ENCODE results near the gene IFT74. TPM values are rescaled to one million over a fixed set of nuclear protein-coding genes. Genes with fewer than 3 reads are reported as not detected.
"Not testable (repeated sequence)": the region's sequence is repeated elsewhere in the genome, so short reads cannot be mapped to it uniquely, and the experiment has no call there.

IFT74 gene
- total RNA-seq, 1 experiment from 2014 or later: 6.0 TPM

DNA sequence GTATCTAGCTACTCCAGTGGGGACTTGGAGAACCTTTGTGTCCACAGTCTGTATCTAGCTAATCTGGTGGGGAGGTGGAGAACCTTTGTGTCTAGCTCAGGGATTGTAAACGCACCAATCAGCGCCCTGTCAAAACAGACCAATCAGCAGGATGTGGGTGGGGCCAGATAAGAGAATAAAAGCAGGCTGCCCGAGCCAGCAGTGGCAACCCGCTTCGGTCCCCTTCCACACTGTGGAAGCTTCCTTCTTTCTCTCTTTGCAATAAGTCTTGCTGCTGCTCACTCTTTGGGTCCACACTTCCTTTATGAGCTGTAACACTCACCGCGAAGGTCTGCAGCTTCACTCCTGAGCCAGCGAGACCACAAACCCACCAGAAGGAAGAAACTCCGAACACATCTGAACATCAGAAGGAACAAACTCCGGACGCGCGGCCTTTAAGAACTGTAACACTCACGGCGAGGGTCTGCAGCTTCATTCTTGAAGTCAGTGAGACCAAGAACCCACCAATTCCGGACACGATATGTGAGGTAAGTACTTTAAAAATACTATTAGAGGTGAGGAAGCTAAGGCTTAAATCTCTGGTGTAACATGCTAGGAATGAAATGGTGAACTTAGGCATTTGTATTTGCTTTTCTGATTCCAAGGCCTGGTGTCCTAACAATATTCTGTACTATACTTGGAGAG is 137.3 kb downstream of the IFT74 start:
- H3K4me1 ChIP-seq (ENCODE audit: control insufficient read depth, insufficient read depth, low read length); POLR2A ChIA-PET; DNase-seq (ENCODE audit: low read depth, low spot score); H3K9me3 ChIP-seq (ENCODE audit: control insufficient read depth, insufficient read depth, low read depth, low read length); H3K4me3 ChIP-seq (ENCODE audit: low read depth in 2 of 2, low read length in 2 of 2); in situ Hi-C loops (cut with HindIII; ENCODE audit: low pct_unique_long_range_greater_than_20kb, low sequenced_read_pairs); H3K36me3 ChIP-seq (ENCODE audit: control insufficient read depth, insufficient read depth, low read length); BruUV-seq (replicated peaks); ATAC-seq; H3K27ac ChIP-seq (ENCODE audit: low read length); H3K27me3 ChIP-seq (ENCODE audit: control insufficient read depth, insufficient read depth, low read length); CTCF ChIA-PET; intact Hi-C loops (cut with micrococcal nuclease; ENCODE audit: unreplicated experiment): not testable (repeated sequence)

DNA sequence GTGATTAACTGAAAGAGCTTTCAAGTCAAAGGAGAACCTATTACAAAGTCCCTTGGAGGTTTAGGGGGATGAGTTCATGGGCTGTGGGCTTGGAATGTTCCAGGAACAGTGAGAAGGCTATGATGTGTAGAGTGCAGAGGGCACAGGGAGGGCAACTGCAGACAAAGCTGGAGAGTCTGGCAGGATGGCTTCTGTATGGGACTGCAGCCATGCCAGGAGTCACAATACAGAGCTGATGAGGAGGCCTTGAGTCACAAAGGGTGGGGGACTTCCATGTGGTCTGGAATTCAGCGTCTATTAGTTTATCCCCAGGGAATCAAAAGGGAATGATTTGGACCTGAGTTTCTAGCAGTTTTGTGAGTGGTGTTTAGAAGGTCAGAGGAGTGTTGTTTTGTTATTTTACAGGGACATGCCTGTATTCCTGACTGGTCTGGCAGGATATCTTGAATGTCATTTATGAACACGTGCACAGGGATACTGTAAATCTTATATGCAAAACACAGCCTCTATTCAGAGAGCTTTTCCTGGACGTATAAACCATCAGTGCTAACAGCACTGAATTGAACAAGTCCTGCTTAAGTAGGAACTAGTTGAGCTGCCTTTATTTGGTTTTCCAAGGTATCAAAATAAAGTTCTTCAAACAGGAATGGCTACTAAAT is 138.6 kb downstream of the IFT74 start:
- H3K27ac ChIP-seq (ENCODE audit: low read length): no peak overlapping the region
- POLR2A ChIA-PET: no interaction called here
- no TSS peak for BruUV-seq (replicated peaks)
- no peaks in the 10 kb centered on the region for H3K4me1 ChIP-seq (ENCODE audit: control insufficient read depth, insufficient read depth, low read length)
- ATAC-seq (no peak), DNase-seq (ENCODE audit: low read depth, low spot score) (no peak)
- no peaks in the 10 kb centered on the region for H3K9me3 ChIP-seq (ENCODE audit: control insufficient read depth, insufficient read depth, low read depth, low read length)
- TF ChIP-seq POLR2AphosphoS5 (IDR thresholded peaks at IDR 0.05; ENCODE audit: low read depth, low read length): no peak
- TF ChIP-seq, protein P1, sequence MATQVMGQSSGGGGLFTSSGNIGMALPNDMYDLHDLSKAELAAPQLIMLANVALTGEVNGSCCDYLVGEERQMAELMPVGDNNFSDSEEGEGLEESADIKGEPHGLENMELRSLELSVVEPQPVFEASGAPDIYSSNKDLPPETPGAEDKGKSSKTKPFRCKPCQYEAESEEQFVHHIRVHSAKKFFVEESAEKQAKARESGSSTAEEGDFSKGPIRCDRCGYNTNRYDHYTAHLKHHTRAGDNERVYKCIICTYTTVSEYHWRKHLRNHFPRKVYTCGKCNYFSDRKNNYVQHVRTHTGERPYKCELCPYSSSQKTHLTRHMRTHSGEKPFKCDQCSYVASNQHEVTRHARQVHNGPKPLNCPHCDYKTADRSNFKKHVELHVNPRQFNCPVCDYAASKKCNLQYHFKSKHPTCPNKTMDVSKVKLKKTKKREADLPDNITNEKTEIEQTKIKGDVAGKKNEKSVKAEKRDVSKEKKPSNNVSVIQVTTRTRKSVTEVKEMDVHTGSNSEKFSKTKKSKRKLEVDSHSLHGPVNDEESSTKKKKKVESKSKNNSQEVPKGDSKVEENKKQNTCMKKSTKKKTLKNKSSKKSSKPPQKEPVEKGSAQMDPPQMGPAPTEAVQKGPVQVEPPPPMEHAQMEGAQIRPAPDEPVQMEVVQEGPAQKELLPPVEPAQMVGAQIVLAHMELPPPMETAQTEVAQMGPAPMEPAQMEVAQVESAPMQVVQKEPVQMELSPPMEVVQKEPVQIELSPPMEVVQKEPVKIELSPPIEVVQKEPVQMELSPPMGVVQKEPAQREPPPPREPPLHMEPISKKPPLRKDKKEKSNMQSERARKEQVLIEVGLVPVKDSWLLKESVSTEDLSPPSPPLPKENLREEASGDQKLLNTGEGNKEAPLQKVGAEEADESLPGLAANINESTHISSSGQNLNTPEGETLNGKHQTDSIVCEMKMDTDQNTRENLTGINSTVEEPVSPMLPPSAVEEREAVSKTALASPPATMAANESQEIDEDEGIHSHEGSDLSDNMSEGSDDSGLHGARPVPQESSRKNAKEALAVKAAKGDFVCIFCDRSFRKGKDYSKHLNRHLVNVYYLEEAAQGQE (IDR thresholded peaks at IDR 0.05; ENCODE audit: insufficient read depth in 1 of 2, low read depth in 2 of 2, low read length in 1 of 2): no peak
- TF ChIP-seq SIN3A (IDR thresholded peaks at IDR 0.05; ENCODE audit: borderline replicate concordance, insufficient read depth, low read depth, low read length): no peak
- TF ChIP-seq, protein P2, sequence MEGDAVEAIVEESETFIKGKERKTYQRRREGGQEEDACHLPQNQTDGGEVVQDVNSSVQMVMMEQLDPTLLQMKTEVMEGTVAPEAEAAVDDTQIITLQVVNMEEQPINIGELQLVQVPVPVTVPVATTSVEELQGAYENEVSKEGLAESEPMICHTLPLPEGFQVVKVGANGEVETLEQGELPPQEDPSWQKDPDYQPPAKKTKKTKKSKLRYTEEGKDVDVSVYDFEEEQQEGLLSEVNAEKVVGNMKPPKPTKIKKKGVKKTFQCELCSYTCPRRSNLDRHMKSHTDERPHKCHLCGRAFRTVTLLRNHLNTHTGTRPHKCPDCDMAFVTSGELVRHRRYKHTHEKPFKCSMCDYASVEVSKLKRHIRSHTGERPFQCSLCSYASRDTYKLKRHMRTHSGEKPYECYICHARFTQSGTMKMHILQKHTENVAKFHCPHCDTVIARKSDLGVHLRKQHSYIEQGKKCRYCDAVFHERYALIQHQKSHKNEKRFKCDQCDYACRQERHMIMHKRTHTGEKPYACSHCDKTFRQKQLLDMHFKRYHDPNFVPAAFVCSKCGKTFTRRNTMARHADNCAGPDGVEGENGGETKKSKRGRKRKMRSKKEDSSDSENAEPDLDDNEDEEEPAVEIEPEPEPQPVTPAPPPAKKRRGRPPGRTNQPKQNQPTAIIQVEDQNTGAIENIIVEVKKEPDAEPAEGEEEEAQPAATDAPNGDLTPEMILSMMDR (IDR thresholded peaks at IDR 0.05): no peak
- no peak for TF ChIP-seq TCF7L2 (IDR thresholded peaks at IDR 0.05; ENCODE audit: low read depth, low read length)
- no peaks in the 10 kb centered on the region for H3K27me3 ChIP-seq (ENCODE audit: control insufficient read depth, insufficient read depth, low read length)
- no peaks in the 10 kb centered on the region for H3K36me3 ChIP-seq (ENCODE audit: control insufficient read depth, insufficient read depth, low read length)
- H3K4me3 ChIP-seq (ENCODE audit: low read depth in 2 of 2, low read length in 2 of 2): no peak overlapping the region
- intact Hi-C loops (cut with micrococcal nuclease; ENCODE audit: unreplicated experiment) (no loop called here), in situ Hi-C loops (cut with HindIII; ENCODE audit: low pct_unique_long_range_greater_than_20kb, low sequenced_read_pairs) (no loop called here)
- CTCF ChIA-PET: no interaction called here

DNA sequence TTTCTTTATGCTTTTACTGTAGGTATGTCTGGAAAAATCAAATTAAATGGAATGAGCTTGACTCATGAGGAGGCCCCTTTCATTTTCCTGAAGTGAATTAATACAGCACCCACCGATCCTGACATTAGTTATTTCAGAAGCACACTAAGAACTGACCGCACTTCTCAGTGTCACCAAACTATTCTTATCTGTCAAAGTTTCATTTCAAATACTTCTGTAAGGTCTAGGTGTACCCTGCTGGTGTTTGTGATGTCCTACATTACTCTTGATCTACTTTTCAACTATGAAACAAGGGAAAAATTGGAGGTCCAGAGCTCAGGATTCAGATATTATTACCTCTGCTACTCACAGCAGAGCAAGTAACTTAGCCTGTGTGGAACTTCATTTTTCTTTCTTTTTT is 151.0 kb downstream of the IFT74 start:
- ChIA-PET CTCF (no interaction called here), POLR2A (no interaction called here)
- BruUV-seq (replicated peaks): no TSS peak
- in situ Hi-C loops (cut with HindIII; ENCODE audit: low pct_unique_long_range_greater_than_20kb, low sequenced_read_pairs): no loop called here
- ATAC-seq (no peak), DNase-seq (ENCODE audit: low read depth, low spot score) (no peak)
- intact Hi-C loops (cut with micrococcal nuclease; ENCODE audit: unreplicated experiment): no loop called here
- TF ChIP-seq TCF7L2 (IDR thresholded peaks at IDR 0.05; ENCODE audit: low read depth, low read length): no peak
- TF ChIP-seq, protein P1 (IDR thresholded peaks at IDR 0.05; ENCODE audit: insufficient read depth in 1 of 2, low read depth in 2 of 2, low read length in 1 of 2): no peak
- TF ChIP-seq POLR2AphosphoS5 (IDR thresholded peaks at IDR 0.05; ENCODE audit: low read depth, low read length): no peak
- no peak for TF ChIP-seq SIN3A (IDR thresholded peaks at IDR 0.05; ENCODE audit: borderline replicate concordance, insufficient read depth, low read depth, low read length)
- TF ChIP-seq, protein P2 (IDR thresholded peaks at IDR 0.05): no peak
- no peaks in the 10 kb centered on the region for H3K27me3 ChIP-seq (ENCODE audit: control insufficient read depth, insufficient read depth, low read length)
- no peak overlapping the region for H3K27ac ChIP-seq (ENCODE audit: low read length)
- no peak overlapping the region for H3K4me3 ChIP-seq (ENCODE audit: low read depth in 2 of 2, low read length in 2 of 2)
- H3K36me3 ChIP-seq (ENCODE audit: control insufficient read depth, insufficient read depth, low read length): no peaks in the 10 kb centered on the region
- no peaks in the 10 kb centered on the region for H3K4me1 ChIP-seq (ENCODE audit: control insufficient read depth, insufficient read depth, low read length)
- no peaks in the 10 kb centered on the region for H3K9me3 ChIP-seq (ENCODE audit: control insufficient read depth, insufficient read depth, low read depth, low read length)
